ENCODE measurements around the gene WDR43. TPM values are rescaled to one million over a fixed set of nuclear protein-coding genes. Genes with fewer than 3 reads are reported as not detected.

WDR43 gene
- total and polyA plus RNA-seq, 9 of the 15 experiments (the other 6 are each of a cell fraction or from before 2014, with no cell fraction given): 34.6 to 197 (median 105) TPM

DNA sequence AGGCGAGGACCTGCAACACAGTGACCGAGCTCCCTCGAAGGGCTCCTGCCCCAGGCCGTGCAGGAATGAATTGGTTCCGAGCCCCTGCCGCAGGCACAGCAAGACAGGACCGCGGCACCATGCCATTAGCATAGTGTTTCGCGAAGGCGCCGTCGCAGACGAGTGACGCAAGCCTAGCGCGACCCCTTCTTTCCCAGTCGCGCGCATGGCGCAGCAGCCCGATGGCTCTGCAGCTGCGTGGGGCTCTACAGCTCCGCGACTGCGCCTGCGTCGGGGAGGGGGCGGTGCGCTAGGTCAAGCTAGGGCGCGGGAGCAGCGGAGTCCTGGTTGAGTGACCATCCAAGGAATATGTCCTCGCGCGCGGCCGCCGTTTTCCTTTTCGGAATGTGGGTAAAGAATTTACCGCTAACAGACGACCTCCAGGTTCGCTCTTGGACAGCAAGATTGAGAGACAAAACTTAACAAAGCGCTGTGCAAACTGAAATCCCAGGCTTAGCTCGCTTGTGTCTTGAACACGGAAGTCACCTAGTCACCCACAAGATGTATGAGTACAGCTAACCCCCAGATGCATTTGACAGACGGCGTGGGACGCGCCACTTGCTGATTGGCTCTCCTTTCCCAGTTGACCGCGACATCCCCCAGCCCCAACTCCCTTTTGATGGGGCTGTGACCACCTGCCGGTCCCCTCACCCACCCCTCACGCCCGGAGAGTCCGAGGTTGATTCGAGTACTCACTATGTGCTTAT lies 24.1 kb upstream of the WDR43 start, which contains the start of gene TRMT61B (continued):
- TF ChIP-seq, protein P1, sequence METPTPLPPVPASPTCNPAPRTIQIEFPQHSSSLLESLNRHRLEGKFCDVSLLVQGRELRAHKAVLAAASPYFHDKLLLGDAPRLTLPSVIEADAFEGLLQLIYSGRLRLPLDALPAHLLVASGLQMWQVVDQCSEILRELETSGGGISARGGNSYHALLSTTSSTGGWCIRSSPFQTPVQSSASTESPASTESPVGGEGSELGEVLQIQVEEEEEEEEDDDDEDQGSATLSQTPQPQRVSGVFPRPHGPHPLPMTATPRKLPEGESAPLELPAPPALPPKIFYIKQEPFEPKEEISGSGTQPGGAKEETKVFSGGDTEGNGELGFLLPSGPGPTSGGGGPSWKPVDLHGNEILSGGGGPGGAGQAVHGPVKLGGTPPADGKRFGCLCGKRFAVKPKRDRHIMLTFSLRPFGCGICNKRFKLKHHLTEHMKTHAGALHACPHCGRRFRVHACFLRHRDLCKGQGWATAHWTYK (CRISPR knock-in tag; IDR thresholded peaks at IDR 0.05): no peak
- TF ChIP-seq ESRRA (IDR thresholded peaks at IDR 0.05; ENCODE audit: borderline replicate concordance, low read depth) (peak; percentile 73), CREB1 (IDR thresholded peaks at IDR 0.05) (peak; percentile 100), CREB1 (CRISPR knock-in tag; IDR thresholded peaks at IDR 0.05) (peak; percentile 100), TRIM24 (IDR thresholded peaks at IDR 0.05) (no peak), ZNF124 (CRISPR knock-in tag; IDR thresholded peaks at IDR 0.05) (no peak), SMC3 (conservative IDR thresholded peaks at IDR 0.05; ENCODE audit: insufficient read depth, low read depth, low read length) (no peak), CSDE1 (IDR thresholded peaks at IDR 0.05) (peak in 1 of 2 experiments; percentile 92; a peak in 2 of 4 replicates), ZNF830 (CRISPR knock-in tag; IDR thresholded peaks at IDR 0.05) (no peak), JUND (IDR thresholded peaks at IDR 0.05; ENCODE audit: borderline replicate concordance, low read depth, low read length) (peak; percentile 74; the same call in 1 of the 2 replicates), JUND (tag; IDR thresholded peaks at IDR 0.05; ENCODE audit: borderline replicate concordance, low read depth, low read length) (no peak; the same call in 2 of the 3 replicates), FOXJ2 (tag; IDR thresholded peaks at IDR 0.05) (no peak), ZNF445 (CRISPR knock-in tag; IDR thresholded peaks at IDR 0.05; ENCODE audit: low read depth) (no peak), ZNF668 (CRISPR knock-in tag; IDR thresholded peaks at IDR 0.05) (no peak), ZKSCAN1 (IDR thresholded peaks at IDR 0.05; ENCODE audit: low read depth, low read length) (peak; percentile 92), MED1 (CRISPR knock-in tag; IDR thresholded peaks at IDR 0.05; ENCODE audit: borderline replicate concordance) (no peak)
- TF ChIP-seq, protein P2, sequence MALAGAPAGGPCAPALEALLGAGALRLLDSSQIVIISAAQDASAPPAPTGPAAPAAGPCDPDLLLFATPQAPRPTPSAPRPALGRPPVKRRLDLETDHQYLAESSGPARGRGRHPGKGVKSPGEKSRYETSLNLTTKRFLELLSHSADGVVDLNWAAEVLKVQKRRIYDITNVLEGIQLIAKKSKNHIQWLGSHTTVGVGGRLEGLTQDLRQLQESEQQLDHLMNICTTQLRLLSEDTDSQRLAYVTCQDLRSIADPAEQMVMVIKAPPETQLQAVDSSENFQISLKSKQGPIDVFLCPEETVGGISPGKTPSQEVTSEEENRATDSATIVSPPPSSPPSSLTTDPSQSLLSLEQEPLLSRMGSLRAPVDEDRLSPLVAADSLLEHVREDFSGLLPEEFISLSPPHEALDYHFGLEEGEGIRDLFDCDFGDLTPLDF (CRISPR knock-in tag; IDR thresholded peaks at IDR 0.05): no peak; the same call in 1 of the 2 replicates
- TF ChIP-seq, protein P3, sequence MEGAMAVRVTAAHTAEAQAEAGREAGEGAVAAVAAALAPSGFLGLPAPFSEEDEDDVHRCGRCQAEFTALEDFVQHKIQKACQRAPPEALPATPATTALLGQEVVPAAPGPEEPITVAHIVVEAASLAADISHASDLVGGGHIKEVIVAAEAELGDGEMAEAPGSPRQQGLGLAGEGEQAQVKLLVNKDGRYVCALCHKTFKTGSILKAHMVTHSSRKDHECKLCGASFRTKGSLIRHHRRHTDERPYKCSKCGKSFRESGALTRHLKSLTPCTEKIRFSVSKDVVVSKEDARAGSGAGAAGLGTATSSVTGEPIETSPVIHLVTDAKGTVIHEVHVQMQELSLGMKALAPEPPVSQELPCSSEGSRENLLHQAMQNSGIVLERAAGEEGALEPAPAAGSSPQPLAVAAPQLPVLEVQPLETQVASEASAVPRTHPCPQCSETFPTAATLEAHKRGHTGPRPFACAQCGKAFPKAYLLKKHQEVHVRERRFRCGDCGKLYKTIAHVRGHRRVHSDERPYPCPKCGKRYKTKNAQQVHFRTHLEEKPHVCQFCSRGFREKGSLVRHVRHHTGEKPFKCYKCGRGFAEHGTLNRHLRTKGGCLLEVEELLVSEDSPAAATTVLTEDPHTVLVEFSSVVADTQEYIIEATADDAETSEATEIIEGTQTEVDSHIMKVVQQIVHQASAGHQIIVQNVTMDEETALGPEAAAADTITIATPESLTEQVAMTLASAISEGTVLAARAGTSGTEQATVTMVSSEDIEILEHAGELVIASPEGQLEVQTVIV (CRISPR knock-in tag; IDR thresholded peaks at IDR 0.05; ENCODE audit: borderline replicate concordance): no peak
- TF ChIP-seq, protein P4, sequence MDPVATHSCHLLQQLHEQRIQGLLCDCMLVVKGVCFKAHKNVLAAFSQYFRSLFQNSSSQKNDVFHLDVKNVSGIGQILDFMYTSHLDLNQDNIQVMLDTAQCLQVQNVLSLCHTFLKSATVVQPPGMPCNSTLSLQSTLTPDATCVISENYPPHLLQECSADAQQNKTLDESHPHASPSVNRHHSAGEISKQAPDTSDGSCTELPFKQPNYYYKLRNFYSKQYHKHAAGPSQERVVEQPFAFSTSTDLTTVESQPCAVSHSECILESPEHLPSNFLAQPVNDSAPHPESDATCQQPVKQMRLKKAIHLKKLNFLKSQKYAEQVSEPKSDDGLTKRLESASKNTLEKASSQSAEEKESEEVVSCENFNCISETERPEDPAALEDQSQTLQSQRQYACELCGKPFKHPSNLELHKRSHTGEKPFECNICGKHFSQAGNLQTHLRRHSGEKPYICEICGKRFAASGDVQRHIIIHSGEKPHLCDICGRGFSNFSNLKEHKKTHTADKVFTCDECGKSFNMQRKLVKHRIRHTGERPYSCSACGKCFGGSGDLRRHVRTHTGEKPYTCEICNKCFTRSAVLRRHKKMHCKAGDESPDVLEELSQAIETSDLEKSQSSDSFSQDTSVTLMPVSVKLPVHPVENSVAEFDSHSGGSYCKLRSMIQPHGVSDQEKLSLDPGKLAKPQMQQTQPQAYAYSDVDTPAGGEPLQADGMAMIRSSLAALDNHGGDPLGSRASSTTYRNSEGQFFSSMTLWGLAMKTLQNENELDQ (CRISPR knock-in tag; IDR thresholded peaks at IDR 0.05; ENCODE audit: borderline replicate concordance): no peak
